Vagina (tissue), 2 donors: ENCODE data around the gene LIMA1.

ENCODE experiments used
- POLR2A ChIP-seq, 2 donors: fragments of 450-650 bp; IDR thresholded peaks; one replicate each; pipeline ENCODE4 v1.6.1; 2017; ENCODE audit warnings: antibody characterized with exemption in 2 of 2, mild to moderate bottlenecking in 2 of 2, moderate library complexity in 2 of 2
- TF ChIP-seq, protein P1 (sequence below), 3 experiments: fragments of 450-650 bp in 2 of 3; fragments of 200-600 bp in 1 of 3; sonication (generic) in 1 of 3; IDR thresholded peaks; one replicate each; pipeline ENCODE4 v1.5.1; 2017 to 2019; ENCODE audit warnings: antibody characterized with exemption in 3 of 3, mild to moderate bottlenecking in 2 of 3, moderate library complexity in 2 of 3

DNA sequence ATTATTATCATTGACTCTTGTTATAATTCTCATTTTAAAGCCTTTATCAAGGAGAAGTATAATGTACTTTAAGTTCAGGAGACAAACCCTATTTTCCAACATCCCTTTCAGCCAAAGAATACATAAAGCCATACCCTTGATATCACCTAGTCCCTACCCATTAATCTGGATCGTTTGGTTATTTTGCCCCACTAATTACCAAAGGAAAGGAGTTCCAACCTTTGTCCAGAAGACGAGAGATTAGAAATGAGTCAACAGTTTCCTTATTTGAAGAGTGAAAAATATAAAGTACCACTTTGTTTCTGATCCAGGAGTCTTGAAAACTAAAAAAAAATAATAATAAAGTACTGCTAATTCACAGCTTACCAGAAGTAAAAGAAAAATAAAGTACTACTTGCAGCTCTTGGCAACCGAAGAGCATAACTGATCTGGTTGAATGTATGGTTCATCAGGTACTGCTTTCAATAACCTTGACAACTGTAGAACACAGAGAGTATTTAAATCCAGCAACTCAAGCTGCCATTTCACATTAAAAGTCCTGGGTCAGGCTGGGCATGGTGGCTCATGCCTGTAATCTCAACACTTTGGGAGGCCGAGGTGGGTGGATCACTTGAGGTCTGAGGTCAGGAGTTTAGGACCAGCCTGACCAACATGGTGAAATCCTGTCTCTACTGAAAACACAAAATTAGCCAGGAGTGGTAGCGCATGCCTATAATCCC, 33.7 kb downstream of the LIMA1 start:
- TF ChIP-seq, protein P1, sequence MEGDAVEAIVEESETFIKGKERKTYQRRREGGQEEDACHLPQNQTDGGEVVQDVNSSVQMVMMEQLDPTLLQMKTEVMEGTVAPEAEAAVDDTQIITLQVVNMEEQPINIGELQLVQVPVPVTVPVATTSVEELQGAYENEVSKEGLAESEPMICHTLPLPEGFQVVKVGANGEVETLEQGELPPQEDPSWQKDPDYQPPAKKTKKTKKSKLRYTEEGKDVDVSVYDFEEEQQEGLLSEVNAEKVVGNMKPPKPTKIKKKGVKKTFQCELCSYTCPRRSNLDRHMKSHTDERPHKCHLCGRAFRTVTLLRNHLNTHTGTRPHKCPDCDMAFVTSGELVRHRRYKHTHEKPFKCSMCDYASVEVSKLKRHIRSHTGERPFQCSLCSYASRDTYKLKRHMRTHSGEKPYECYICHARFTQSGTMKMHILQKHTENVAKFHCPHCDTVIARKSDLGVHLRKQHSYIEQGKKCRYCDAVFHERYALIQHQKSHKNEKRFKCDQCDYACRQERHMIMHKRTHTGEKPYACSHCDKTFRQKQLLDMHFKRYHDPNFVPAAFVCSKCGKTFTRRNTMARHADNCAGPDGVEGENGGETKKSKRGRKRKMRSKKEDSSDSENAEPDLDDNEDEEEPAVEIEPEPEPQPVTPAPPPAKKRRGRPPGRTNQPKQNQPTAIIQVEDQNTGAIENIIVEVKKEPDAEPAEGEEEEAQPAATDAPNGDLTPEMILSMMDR (IDR thresholded peaks at IDR 0.05): no peak
- TF ChIP-seq POLR2A (IDR thresholded peaks at IDR 0.05): no peak
